GM10248 (cell line): ENCODE data around the gene MDC1.
"Not testable (repeated sequence)": the region's sequence is repeated elsewhere in the genome, so short reads cannot be mapped to it uniquely, and the experiment has no call there.

Experiments
- CTCF ChIA-PET: fragments of 300-600 bp; sonication (Branson Sonifier 250); formaldehyde crosslinking; extraction: SDS; loops from one replicate; lab custom pipeline; 2021; ENCODE audit warnings: antibody characterized with exemption; lab: Yijun Ruan, JAX
- POLR2A ChIA-PET: fragments of 350-650 bp; sonication (Branson Sonifier 250); formaldehyde crosslinking; extraction: SDS; loops from one replicate; lab custom pipeline; 2020; ENCODE audit warnings: antibody characterized with exemption; lab: Yijun Ruan, JAX
- DNase-seq: peaks from one replicate; pipeline ENCODE4 v3.0.0; 2012; ENCODE audit errors: extremely low spot score
- TF ChIP-seq, protein P1 (sequence below): IDR thresholded peaks from 2 replicates; pipeline ENCODE4 v1.5.1; 2012; ENCODE audit warnings: mild to moderate bottlenecking, low read depth; ENCODE audit errors: extremely low read depth, missing control alignments, control extremely low read depth

The MDC1 gene, protein sequence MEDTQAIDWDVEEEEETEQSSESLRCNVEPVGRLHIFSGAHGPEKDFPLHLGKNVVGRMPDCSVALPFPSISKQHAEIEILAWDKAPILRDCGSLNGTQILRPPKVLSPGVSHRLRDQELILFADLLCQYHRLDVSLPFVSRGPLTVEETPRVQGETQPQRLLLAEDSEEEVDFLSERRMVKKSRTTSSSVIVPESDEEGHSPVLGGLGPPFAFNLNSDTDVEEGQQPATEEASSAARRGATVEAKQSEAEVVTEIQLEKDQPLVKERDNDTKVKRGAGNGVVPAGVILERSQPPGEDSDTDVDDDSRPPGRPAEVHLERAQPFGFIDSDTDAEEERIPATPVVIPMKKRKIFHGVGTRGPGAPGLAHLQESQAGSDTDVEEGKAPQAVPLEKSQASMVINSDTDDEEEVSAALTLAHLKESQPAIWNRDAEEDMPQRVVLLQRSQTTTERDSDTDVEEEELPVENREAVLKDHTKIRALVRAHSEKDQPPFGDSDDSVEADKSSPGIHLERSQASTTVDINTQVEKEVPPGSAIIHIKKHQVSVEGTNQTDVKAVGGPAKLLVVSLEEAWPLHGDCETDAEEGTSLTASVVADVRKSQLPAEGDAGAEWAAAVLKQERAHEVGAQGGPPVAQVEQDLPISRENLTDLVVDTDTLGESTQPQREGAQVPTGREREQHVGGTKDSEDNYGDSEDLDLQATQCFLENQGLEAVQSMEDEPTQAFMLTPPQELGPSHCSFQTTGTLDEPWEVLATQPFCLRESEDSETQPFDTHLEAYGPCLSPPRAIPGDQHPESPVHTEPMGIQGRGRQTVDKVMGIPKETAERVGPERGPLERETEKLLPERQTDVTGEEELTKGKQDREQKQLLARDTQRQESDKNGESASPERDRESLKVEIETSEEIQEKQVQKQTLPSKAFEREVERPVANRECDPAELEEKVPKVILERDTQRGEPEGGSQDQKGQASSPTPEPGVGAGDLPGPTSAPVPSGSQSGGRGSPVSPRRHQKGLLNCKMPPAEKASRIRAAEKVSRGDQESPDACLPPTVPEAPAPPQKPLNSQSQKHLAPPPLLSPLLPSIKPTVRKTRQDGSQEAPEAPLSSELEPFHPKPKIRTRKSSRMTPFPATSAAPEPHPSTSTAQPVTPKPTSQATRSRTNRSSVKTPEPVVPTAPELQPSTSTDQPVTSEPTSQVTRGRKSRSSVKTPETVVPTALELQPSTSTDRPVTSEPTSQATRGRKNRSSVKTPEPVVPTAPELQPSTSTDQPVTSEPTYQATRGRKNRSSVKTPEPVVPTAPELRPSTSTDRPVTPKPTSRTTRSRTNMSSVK (N-terminal part only)

DNA sequence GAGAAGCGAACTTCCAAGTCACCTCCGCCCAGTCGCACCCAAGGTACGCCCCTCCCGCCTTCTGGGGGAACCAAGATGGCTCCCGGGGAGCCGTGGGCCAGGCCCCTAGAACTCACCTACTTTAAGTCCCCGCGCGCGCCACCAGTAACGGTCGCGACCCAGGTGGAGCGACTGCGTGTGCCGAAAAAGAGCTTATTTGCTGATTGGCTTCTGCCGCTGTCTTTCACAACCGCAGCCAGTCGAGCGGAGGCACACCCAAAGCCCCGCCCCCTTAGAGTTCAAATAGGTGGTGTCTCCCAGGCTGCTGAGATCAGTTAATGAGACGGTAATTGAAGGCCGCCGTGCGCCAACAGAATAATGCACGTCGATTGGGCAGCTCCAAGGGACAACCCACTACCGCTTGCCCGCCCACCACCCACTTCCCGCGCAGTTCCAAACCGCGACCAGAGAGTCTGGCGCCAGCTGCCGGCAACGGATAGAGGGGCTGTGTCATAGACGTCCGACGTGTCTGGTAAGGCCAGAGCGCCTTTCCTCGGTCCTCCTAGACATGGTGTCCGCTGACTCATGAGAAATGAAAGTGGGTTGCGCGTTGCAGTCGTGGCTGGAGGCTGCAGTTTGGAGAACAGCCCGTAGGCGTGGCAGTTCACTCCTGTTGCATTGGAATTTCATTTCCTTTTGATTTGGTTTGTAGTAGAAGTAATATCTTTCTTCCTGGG is at the start of gene MDC1:
Gene MDC1, minus strand, starts transcription at position 153 of the 716 bp plus-strand sequence. CDS start 2,106 bp downstream, outside the sequence.
- TF ChIP-seq, protein P1, sequence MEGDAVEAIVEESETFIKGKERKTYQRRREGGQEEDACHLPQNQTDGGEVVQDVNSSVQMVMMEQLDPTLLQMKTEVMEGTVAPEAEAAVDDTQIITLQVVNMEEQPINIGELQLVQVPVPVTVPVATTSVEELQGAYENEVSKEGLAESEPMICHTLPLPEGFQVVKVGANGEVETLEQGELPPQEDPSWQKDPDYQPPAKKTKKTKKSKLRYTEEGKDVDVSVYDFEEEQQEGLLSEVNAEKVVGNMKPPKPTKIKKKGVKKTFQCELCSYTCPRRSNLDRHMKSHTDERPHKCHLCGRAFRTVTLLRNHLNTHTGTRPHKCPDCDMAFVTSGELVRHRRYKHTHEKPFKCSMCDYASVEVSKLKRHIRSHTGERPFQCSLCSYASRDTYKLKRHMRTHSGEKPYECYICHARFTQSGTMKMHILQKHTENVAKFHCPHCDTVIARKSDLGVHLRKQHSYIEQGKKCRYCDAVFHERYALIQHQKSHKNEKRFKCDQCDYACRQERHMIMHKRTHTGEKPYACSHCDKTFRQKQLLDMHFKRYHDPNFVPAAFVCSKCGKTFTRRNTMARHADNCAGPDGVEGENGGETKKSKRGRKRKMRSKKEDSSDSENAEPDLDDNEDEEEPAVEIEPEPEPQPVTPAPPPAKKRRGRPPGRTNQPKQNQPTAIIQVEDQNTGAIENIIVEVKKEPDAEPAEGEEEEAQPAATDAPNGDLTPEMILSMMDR, result no peak
- CTCF ChIA-PET, result interaction anchor here (1.0 to 30.8 kb wide), 7 partner anchors 13 to 120 kb away, joined by 3 to 776 read pairs (median 8); partner anchors contain the start of genes DHX16 and NRM
- peak; percentile 95 for DNase-seq
- POLR2A ChIA-PET, result interaction anchor here (0.6 to 1.3 kb wide), 13 partner anchors 12 to 160 kb away, joined by 3 to 17 read pairs (median 4); partner anchors contain the start of genes DHX16, NRM and PRR3

DNA sequence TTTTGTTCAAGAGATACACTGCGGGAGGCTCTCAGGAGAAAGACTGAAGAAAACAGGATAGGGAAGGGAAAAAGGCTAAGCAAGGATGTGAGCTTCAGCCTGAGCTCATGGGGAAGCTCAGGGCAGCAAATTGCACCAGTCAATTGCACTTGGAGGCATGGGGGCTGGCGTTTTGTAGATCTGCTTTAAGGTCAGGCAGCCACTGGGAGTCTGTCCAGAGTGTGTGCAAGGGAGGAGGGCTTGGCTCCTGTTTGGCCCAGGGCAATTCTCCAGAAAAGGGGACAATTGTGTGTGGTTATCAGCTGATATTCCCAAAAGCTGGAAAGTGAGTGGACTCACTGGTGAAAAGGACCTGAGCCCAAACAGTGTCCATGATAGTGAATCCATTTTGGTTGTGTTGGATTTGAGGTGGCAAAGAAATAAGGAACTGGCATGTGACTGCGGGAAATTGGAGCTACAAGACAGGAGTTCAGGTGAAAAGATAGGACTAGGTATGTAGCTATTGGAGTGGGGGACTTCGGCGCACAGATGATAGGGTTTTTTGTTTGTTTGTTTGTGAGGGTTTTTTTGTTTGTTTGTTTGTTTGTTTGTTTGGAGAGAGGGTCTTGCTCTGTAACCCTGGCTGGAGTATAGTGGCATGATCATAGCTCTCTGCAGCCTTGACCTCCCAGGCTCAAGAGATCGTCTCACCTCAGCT is 49.5 kb upstream of the MDC1 start:
- DNase-seq, result no peak
- ChIA-PET CTCF (interaction anchor here (0.8 to 2.6 kb wide), 10 partner anchors 9 to 321 kb away, joined by 3 to 7 read pairs (median 5); partner anchors contain the start of gene IER3), POLR2A (interaction anchor here (2.4 kb wide), 1 partner anchor 22 kb away, joined by 7 read pairs; the partner anchor contains the start of gene IER3)
- TF ChIP-seq, protein P1, result no peak

DNA sequence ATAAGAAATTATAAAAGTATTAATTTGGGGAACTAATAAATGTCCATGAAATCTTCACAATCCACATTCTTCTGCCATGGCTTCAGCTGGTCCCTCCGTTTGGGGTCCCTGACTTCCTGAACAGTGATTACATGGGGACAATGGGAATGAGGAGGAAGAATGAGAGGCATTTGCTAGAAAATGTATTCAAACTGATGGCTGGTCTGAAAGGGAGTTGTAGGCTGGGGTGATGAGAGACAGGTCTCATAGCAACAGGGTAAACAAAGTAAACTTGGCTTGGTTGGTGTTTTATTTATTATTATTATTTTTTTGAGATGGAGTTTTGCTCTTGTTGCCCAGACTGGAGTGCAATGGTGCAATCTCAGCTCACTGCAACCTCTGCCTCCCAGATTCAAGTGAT is 48.4 kb upstream of the MDC1 start:
- POLR2A ChIA-PET, result interaction anchor here (2.4 kb wide), 1 partner anchor 21 kb away, joined by 7 read pairs; the partner anchor contains the start of gene IER3

DNA sequence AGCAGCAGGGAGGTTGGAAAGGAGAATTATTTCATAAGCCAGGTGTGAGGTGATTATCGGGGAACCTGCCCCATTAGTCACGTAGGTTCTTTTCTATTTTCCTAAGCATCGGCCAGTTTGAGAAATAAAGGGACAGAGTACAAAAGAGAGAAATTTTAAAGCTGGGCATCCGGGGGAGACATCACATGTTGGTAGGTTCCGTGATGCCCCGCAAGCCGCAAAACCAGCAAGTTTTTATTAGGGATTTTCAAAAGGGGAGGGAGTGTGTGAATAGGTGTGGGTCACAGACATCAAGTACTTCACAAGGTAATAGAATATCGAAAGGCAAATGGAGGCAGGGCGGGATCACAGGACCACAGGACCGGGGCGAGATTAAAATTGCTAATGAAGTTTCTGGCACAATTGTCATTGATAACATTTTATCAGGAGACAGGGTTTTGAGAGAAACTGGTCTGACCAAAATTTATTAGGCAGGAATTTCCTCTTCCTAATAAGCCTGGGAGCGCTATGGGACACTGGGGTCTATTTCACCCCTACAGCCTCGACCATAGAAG is 47.5 kb upstream of the MDC1 start:
- CTCF ChIA-PET, result interaction anchor here (0.9 to 1.7 kb wide), 6 partner anchors 12 to 323 kb away, joined by 3 to 5 read pairs (median 4); partner anchors contain the start of gene IER3
- POLR2A ChIA-PET, DNase-seq: not testable (repeated sequence)

More for the DNA sequence above, 48.4 kb upstream of the MDC1 start:
- CTCF ChIA-PET, result interaction anchor here (1.5 to 1.7 kb wide), 2 partner anchors 35 to 322 kb away, joined by 5 read pairs; no protein-coding TSS in a partner anchor
- not testable (repeated sequence) for DNase-seq

DNA sequence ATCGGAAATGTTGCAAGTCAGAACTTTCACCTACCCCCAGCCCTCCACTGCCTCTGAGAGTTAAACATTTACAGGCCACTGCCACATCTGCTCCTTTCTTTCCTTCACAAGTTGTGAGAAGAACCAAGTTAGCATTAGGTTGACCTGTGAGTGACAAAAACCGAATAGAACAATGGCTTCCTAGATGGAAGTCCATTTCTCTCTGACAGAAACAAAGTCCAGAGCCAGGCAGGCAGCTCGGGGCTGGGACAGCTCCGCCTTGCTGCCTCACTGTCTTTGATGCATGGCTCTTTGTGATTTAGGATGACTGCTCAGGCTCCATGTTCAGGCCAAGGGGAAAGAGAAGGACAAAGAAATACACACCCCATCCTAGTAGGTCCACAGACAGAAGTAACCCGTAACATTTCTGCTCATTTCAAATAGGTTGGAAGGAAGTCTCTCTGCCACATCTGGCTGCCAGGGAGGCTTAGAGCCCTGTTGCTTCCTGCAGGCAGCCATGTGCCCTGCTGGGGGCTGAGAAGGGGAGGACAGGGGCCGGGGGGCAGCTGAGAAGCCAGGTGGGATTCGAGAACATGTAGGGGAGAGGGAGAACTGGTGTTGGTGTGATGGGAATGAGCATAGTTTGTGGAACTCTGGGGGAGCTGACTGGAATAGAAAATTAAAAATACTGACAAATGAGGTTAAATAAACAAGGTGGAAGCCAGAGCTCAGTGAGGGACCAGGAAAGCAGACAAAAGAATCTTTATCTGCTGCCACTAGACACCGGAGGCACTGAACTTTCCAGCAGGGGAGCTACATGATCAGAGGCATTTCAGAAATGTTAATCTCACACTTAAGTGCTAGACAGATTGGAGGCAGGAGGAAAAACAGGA is 46.8 kb upstream of the MDC1 start:
- DNase-seq, result peak; percentile 65
- ChIA-PET POLR2A (interaction anchor here (0.7 kb wide), 1 partner anchor 148 kb away, joined by 4 read pairs; no protein-coding TSS in a partner anchor), CTCF (interaction anchor here (0.7 to 1.5 kb wide), 8 partner anchors 11 to 323 kb away, joined by 3 to 4 read pairs (median 3); partner anchors contain the start of gene IER3)
- TF ChIP-seq, protein P1, result no peak
